ENCODE results near the gene RGCC.
"Not testable (repeated sequence)": the region's sequence is repeated elsewhere in the genome, so short reads cannot be mapped to it uniquely, and the experiment has no call there.

The RGCC gene

GRCh38 chr13:41488124-41488523, 30.8 kb downstream of the RGCC start:
- DNase-seq (ENCODE audit: low read depth in 1 of 2, low spot score in 1 of 2): no peak

- no peak for DNase-seq (ENCODE audit: low read depth in 1 of 2, low spot score in 1 of 2)
Observed at GRCh38 chr13:41490371-41491015, 33.1 kb downstream of the RGCC start.

GRCh38 chr13:41491436-41491835, 34.1 kb downstream of the RGCC start:
- no peak for DNase-seq (ENCODE audit: low read depth in 1 of 2, low spot score in 1 of 2)

- DNase-seq (ENCODE audit: low read depth in 1 of 2, low spot score in 1 of 2): no peak
Observed at GRCh38 chr13:41492432-41493260, 35.3 kb downstream of the RGCC start.

GRCh38 chr13:41494202-41494601, 36.9 kb downstream of the RGCC start:
- no peak for DNase-seq (ENCODE audit: low read depth in 1 of 2, low spot score in 1 of 2)

- DNase-seq (ENCODE audit: low read depth in 1 of 2, low spot score in 1 of 2): no peak
Observed at GRCh38 chr13:41495044-41495443, 37.7 kb downstream of the RGCC start.

- DNase-seq (ENCODE audit: low read depth in 1 of 2, low spot score in 1 of 2): no peak
Observed at GRCh38 chr13:41496420-41497234, 39.3 kb downstream of the RGCC start.

- no peak for DNase-seq (ENCODE audit: low read depth in 1 of 2, low spot score in 1 of 2)
Observed at GRCh38 chr13:41497436-41497835, 40.1 kb downstream of the RGCC start.

GRCh38 chr13:41499452-41499851, 42.1 kb downstream of the RGCC start:
- no peak for DNase-seq (ENCODE audit: low read depth in 1 of 2, low spot score in 1 of 2)

- no peak for DNase-seq (ENCODE audit: low read depth in 1 of 2, low spot score in 1 of 2)
Observed at GRCh38 chr13:41500511-41500910, 43.2 kb downstream of the RGCC start.

GRCh38 chr13:41501281-41501680, 43.9 kb downstream of the RGCC start:
- DNase-seq (ENCODE audit: low read depth in 1 of 2, low spot score in 1 of 2): no peak

- DNase-seq (ENCODE audit: low read depth in 1 of 2, low spot score in 1 of 2): no peak
Observed at GRCh38 chr13:41502031-41502430, 44.7 kb downstream of the RGCC start.

- no peak for DNase-seq (ENCODE audit: low read depth in 1 of 2, low spot score in 1 of 2)
Observed at GRCh38 chr13:41502673-41503072, 45.3 kb downstream of the RGCC start.

GRCh38 chr13:41503356-41503755, 46.0 kb downstream of the RGCC start:
- no peak for DNase-seq (ENCODE audit: low read depth in 1 of 2, low spot score in 1 of 2)

GRCh38 chr13:41504657-41505056, 47.3 kb downstream of the RGCC start:
- DNase-seq (ENCODE audit: low read depth in 1 of 2, low spot score in 1 of 2): not testable (repeated sequence)

- DNase-seq (ENCODE audit: low read depth in 1 of 2, low spot score in 1 of 2): no peak
Observed at GRCh38 chr13:41505209-41505835, 48.0 kb downstream of the RGCC start.

GRCh38 chr13:41506312-41506711, 49.0 kb downstream of the RGCC start:
- DNase-seq (ENCODE audit: low read depth in 1 of 2, low spot score in 1 of 2): no peak

GRCh38 chr13:41509971-41510370, 52.6 kb downstream of the RGCC start:
- no peak for DNase-seq (ENCODE audit: low read depth in 1 of 2, low spot score in 1 of 2)

- no peak for DNase-seq (ENCODE audit: low read depth in 1 of 2, low spot score in 1 of 2)
Observed at GRCh38 chr13:41511827-41512226, 54.5 kb downstream of the RGCC start.

GRCh38 chr13:41512441-41512840, 55.1 kb downstream of the RGCC start:
- DNase-seq (ENCODE audit: low read depth in 1 of 2, low spot score in 1 of 2): no peak

- no peak for DNase-seq (ENCODE audit: low read depth in 1 of 2, low spot score in 1 of 2)
Observed at GRCh38 chr13:41513600-41513999, 56.2 kb downstream of the RGCC start.

Data from activated T-helper 1 cell treated with anti-CD3 and anti-CD28 coated beads, Interleukin-2, amount 50 U/mL, for 16 hours (primary cell).